ENCODE data around the gene HECW1. TPM values are rescaled to one million over a fixed set of nuclear protein-coding genes. Genes with fewer than 3 reads are reported as not detected.
"Not testable (repeated sequence)": the region's sequence is repeated elsewhere in the genome, so short reads cannot be mapped to it uniquely, and the experiment has no call there.

The HECW1 gene
- total RNA-seq, 2 experiments from 2014 or later: not detected

- DNase-seq: no peak
- Mint-ChIP-seq H3K4me1 (ENCODE audit: low read depth) (no peaks in the 10 kb centered on the region), H3K27me3 (ENCODE audit: low read depth) (peaks cover 18% of the 10 kb centered on the region), H3K4me3 (no peak overlapping the region), H3K27ac (no peak overlapping the region), H3K36me3 (ENCODE audit: low read depth) (no peaks in the 10 kb centered on the region), H3K9me3 (ENCODE audit: insufficient read depth) (no peaks in the 10 kb centered on the region)
- ATAC-seq: no peak
- ChIA-PET POLR2A (interaction anchor here (0.6 kb wide), 1 partner anchor 219 kb away, joined by 3 read pairs; no protein-coding TSS in a partner anchor), CTCF (interaction anchor here (1.0 kb wide), 2 partner anchors 26 to 238 kb away, joined by 3 to 4 read pairs; no protein-coding TSS in a partner anchor)
These were observed 368.1 kb downstream of the HECW1 start for GRCh38 chr7:43480581-43480980.

GRCh38 chr7:43481902-43482678 is 369.6 kb downstream of the HECW1 start:
- Mint-ChIP-seq H3K36me3 (ENCODE audit: low read depth) (no peaks in the 10 kb centered on the region), H3K4me3 (no peak overlapping the region), H3K27me3 (ENCODE audit: low read depth) (peaks cover 13% of the 10 kb centered on the region), H3K9me3 (ENCODE audit: insufficient read depth) (no peaks in the 10 kb centered on the region), H3K27ac (no peak overlapping the region), H3K4me1 (ENCODE audit: low read depth) (no peaks in the 10 kb centered on the region)
- ChIA-PET CTCF (no interaction called here), POLR2A (no interaction called here)
- ATAC-seq: no peak
- DNase-seq: no peak

- H3K27ac Mint-ChIP-seq: no peak overlapping the region
- H3K4me3 Mint-ChIP-seq: no peak overlapping the region
- ChIA-PET CTCF (no interaction called here), POLR2A (no interaction called here)
- ATAC-seq (no peak), DNase-seq (no peak)
- no peaks in the 10 kb centered on the region for H3K36me3 Mint-ChIP-seq (ENCODE audit: low read depth)
- H3K9me3 Mint-ChIP-seq (ENCODE audit: insufficient read depth): no peaks in the 10 kb centered on the region
- no peaks in the 10 kb centered on the region for H3K4me1 Mint-ChIP-seq (ENCODE audit: low read depth)
- peaks cover 10% of the 10 kb centered on the region for H3K27me3 Mint-ChIP-seq (ENCODE audit: low read depth)
These were observed 370.3 kb downstream of the HECW1 start for GRCh38 chr7:43482679-43483252.

GRCh38 chr7:43484678-43485395 is 372.4 kb downstream of the HECW1 start:
- H3K36me3 Mint-ChIP-seq (ENCODE audit: low read depth): no peaks in the 10 kb centered on the region

GRCh38 chr7:43485580-43485979 is 373.1 kb downstream of the HECW1 start:
- Mint-ChIP-seq H3K9me3 (ENCODE audit: insufficient read depth) (no peaks in the 10 kb centered on the region), H3K27ac (no peak overlapping the region), H3K36me3 (ENCODE audit: low read depth) (no peaks in the 10 kb centered on the region), H3K27me3 (ENCODE audit: low read depth) (peaks cover 10% of the 10 kb centered on the region), H3K4me3 (no peak overlapping the region), H3K4me1 (ENCODE audit: low read depth) (no peaks in the 10 kb centered on the region)
- ChIA-PET CTCF (interaction anchor here (0.5 kb wide), 1 partner anchor 30 kb away, joined by 3 read pairs; no protein-coding TSS in a partner anchor), POLR2A (no interaction called here)
- DNase-seq: no peak
- no peak for ATAC-seq

More at GRCh38 chr7:43484678-43485395, 372.4 kb downstream of the HECW1 start:
- Mint-ChIP-seq H3K4me1 (ENCODE audit: low read depth) (no peaks in the 10 kb centered on the region), H3K4me3 (no peak overlapping the region), H3K27me3 (ENCODE audit: low read depth) (peaks cover 10% of the 10 kb centered on the region), H3K9me3 (ENCODE audit: insufficient read depth) (no peaks in the 10 kb centered on the region), H3K27ac (no peak overlapping the region)
- ChIA-PET POLR2A (no interaction called here), CTCF (no interaction called here)
- no peak for DNase-seq
- no peak for ATAC-seq

GRCh38 chr7:43486008-43486407 is 373.6 kb downstream of the HECW1 start:
- peaks cover 10% of the 10 kb centered on the region for H3K27me3 Mint-ChIP-seq (ENCODE audit: low read depth)
- H3K9me3 Mint-ChIP-seq (ENCODE audit: insufficient read depth); ATAC-seq; H3K4me1 Mint-ChIP-seq (ENCODE audit: low read depth); H3K36me3 Mint-ChIP-seq (ENCODE audit: low read depth); DNase-seq; H3K27ac Mint-ChIP-seq; H3K4me3 Mint-ChIP-seq: not testable (repeated sequence)
- ChIA-PET CTCF (interaction anchor here (0.5 to 1.0 kb wide), 2 partner anchors 30 to 46 kb away, joined by 3 read pairs; no protein-coding TSS in a partner anchor), POLR2A (interaction anchor here (0.6 kb wide), 1 partner anchor 118 kb away, joined by 3 read pairs; no protein-coding TSS in a partner anchor)

GRCh38 chr7:43486634-43487033 is 374.2 kb downstream of the HECW1 start:
- Mint-ChIP-seq H3K4me1 (ENCODE audit: low read depth) (no peaks in the 10 kb centered on the region), H3K27ac (no peak overlapping the region), H3K36me3 (ENCODE audit: low read depth) (no peaks in the 10 kb centered on the region), H3K27me3 (ENCODE audit: low read depth) (peaks cover 10% of the 10 kb centered on the region), H3K4me3 (no peak overlapping the region), H3K9me3 (ENCODE audit: insufficient read depth) (no peaks in the 10 kb centered on the region)
- ChIA-PET CTCF (interaction anchor here (1.0 to 1.3 kb wide), 2 partner anchors 31 to 47 kb away, joined by 3 read pairs; no protein-coding TSS in a partner anchor), POLR2A (interaction anchor here (0.6 kb wide), 1 partner anchor 119 kb away, joined by 3 read pairs; no protein-coding TSS in a partner anchor)
- DNase-seq (no peak), ATAC-seq (no peak)

GRCh38 chr7:43487731-43488073 is 375.3 kb downstream of the HECW1 start:
- no peaks in the 10 kb centered on the region for H3K9me3 Mint-ChIP-seq (ENCODE audit: insufficient read depth)
- no peaks in the 10 kb centered on the region for H3K4me1 Mint-ChIP-seq (ENCODE audit: low read depth)
- no peaks in the 10 kb centered on the region for H3K36me3 Mint-ChIP-seq (ENCODE audit: low read depth)
- peaks cover 16% of the 10 kb centered on the region for H3K27me3 Mint-ChIP-seq (ENCODE audit: low read depth)
- no peak overlapping the region for H3K27ac Mint-ChIP-seq
- no peak overlapping the region for H3K4me3 Mint-ChIP-seq
- ChIA-PET CTCF (interaction anchor here (1.3 kb wide), 1 partner anchor 30 kb away, joined by 3 read pairs; no protein-coding TSS in a partner anchor), POLR2A (no interaction called here)
- DNase-seq (no peak), ATAC-seq (no peak)

GRCh38 chr7:43489257-43489656 is 376.8 kb downstream of the HECW1 start:
- Mint-ChIP-seq H3K27me3 (ENCODE audit: low read depth) (peaks cover 16% of the 10 kb centered on the region), H3K36me3 (ENCODE audit: low read depth) (no peaks in the 10 kb centered on the region), H3K4me3 (no peak overlapping the region), H3K27ac (no peak overlapping the region), H3K4me1 (ENCODE audit: low read depth) (no peaks in the 10 kb centered on the region), H3K9me3 (ENCODE audit: insufficient read depth) (no peaks in the 10 kb centered on the region)
- no peak for ATAC-seq
- POLR2A ChIA-PET: no interaction called here
- CTCF ChIA-PET: interaction anchor here (1.9 kb wide), 1 partner anchor 10 kb away, joined by 6 read pairs; no protein-coding TSS in a partner anchor
- no peak for DNase-seq

- ChIA-PET POLR2A (no interaction called here), CTCF (interaction anchor here (0.6 to 1.9 kb wide), 3 partner anchors 11 to 417 kb away, joined by 3 to 6 read pairs (median 4); no protein-coding TSS in a partner anchor)
- no peaks in the 10 kb centered on the region for H3K36me3 Mint-ChIP-seq (ENCODE audit: low read depth)
- no peak overlapping the region for H3K4me3 Mint-ChIP-seq
- no peak for ATAC-seq
- H3K4me1 Mint-ChIP-seq (ENCODE audit: low read depth): no peaks in the 10 kb centered on the region
- H3K9me3 Mint-ChIP-seq (ENCODE audit: insufficient read depth): no peaks in the 10 kb centered on the region
- peaks cover 13% of the 10 kb centered on the region for H3K27me3 Mint-ChIP-seq (ENCODE audit: low read depth)
- no peak overlapping the region for H3K27ac Mint-ChIP-seq
- no peak for DNase-seq
These were observed 377.6 kb downstream of the HECW1 start for GRCh38 chr7:43490016-43490415.

GRCh38 chr7:43491123-43491522 is 378.7 kb downstream of the HECW1 start:
- ATAC-seq (no peak), DNase-seq (no peak)
- CTCF ChIA-PET: interaction anchor here (1.9 kb wide), 1 partner anchor 12 kb away, joined by 6 read pairs; no protein-coding TSS in a partner anchor
- POLR2A ChIA-PET: no interaction called here
- H3K27me3 Mint-ChIP-seq (ENCODE audit: low read depth): peaks cover 10% of the 10 kb centered on the region
- no peak overlapping the region for H3K27ac Mint-ChIP-seq
- H3K4me3 Mint-ChIP-seq: no peak overlapping the region
- no peaks in the 10 kb centered on the region for H3K9me3 Mint-ChIP-seq (ENCODE audit: insufficient read depth)
- H3K36me3 Mint-ChIP-seq (ENCODE audit: low read depth): no peaks in the 10 kb centered on the region
- no peaks in the 10 kb centered on the region for H3K4me1 Mint-ChIP-seq (ENCODE audit: low read depth)

- H3K36me3 Mint-ChIP-seq (ENCODE audit: low read depth): no peaks in the 10 kb centered on the region
- ChIA-PET POLR2A (no interaction called here), CTCF (no interaction called here)
- H3K9me3 Mint-ChIP-seq (ENCODE audit: insufficient read depth): no peaks in the 10 kb centered on the region
- DNase-seq: no peak
- no peak overlapping the region for H3K27ac Mint-ChIP-seq
- peaks cover 11% of the 10 kb centered on the region for H3K27me3 Mint-ChIP-seq (ENCODE audit: low read depth)
- no peak for ATAC-seq
- H3K4me3 Mint-ChIP-seq: no peak overlapping the region
- H3K4me1 Mint-ChIP-seq (ENCODE audit: low read depth): no peaks in the 10 kb centered on the region
These were observed 379.5 kb downstream of the HECW1 start for GRCh38 chr7:43491984-43492383.

Measured in activated CD8-positive, alpha-beta T cell treated with anti-CD3 and anti-CD28 coated beads, Interleukin-2, amount 10 ng/mL, durations not matched to agents 7 days and 5 days (primary cell).